Jurkat, Clone E6-1 (cell line): Measurements from ENCODE around the gene CFL1.
A peak's percentile ranks its signal among the peaks of the same experiment; 100 is the strongest.

Experiments used
- DNase-seq: peaks from one replicate; pipeline ENCODE4 v3.0.0-alpha.2; 2011; ENCODE audit warnings: low read depth, low spot score
- H3K4me3 ChIP-seq: 2 replicates; pipeline ENCODE4 v1.5.1; 2011; ENCODE audit warnings: mild to moderate bottlenecking, low read length, control low read depth, moderate library complexity

CFL1 gene

GRCh38 chr11:65816696-65817095, 41.3 kb downstream of the CFL1 start:
- DNase-seq = no peak
- H3K4me3 ChIP-seq = no peak overlapping the region

GRCh38 chr11:65814986-65815565, 42.9 kb downstream of the CFL1 start:
- no peak overlapping the region for H3K4me3 ChIP-seq
- DNase-seq = no peak

- DNase-seq = no peak
- H3K4me3 ChIP-seq = no peak overlapping the region
These were observed 43.6 kb downstream of the CFL1 start for GRCh38 chr11:65814131-65814985.

- no peak for DNase-seq
- H3K4me3 ChIP-seq = no peak overlapping the region
These were observed 46.1 kb downstream of the CFL1 start for GRCh38 chr11:65811764-65812475.

GRCh38 chr11:65810046-65810868, 47.7 kb downstream of the CFL1 start:
- H3K4me3 ChIP-seq = no peak overlapping the region
- peak; percentile 28 for DNase-seq

GRCh38 chr11:65809496-65809895, 48.5 kb downstream of the CFL1 start:
- H3K4me3 ChIP-seq = no peak overlapping the region
- DNase-seq = no peak

- no peak for DNase-seq
- no peak overlapping the region for H3K4me3 ChIP-seq
These were observed 49.1 kb downstream of the CFL1 start for GRCh38 chr11:65808744-65809341.

- DNase-seq = no peak
- H3K4me3 ChIP-seq = no peak overlapping the region
These were observed 51.0 kb downstream of the CFL1 start for GRCh38 chr11:65806979-65807378.
